Measurements from ENCODE around the gene SFMBT2. TPM values are rescaled to one million over a fixed set of nuclear protein-coding genes. Genes with fewer than 3 reads are reported as not detected.

Gene SFMBT2
- total RNA-seq, 4 donors from 2014 or later: 0.60 to 8.6 (median 2.5) TPM

GRCh38 chr10:7327885-7328284, 82.9 kb downstream of the SFMBT2 start:
- no peak for TF ChIP-seq EP300 (IDR thresholded peaks at IDR 0.05; ENCODE audit: low read depth)
- no peak for TF ChIP-seq POLR2A (IDR thresholded peaks at IDR 0.05)
- TF ChIP-seq POLR2AphosphoS5 (IDR thresholded peaks at IDR 0.05): no peak
- TF ChIP-seq, protein P1, sequence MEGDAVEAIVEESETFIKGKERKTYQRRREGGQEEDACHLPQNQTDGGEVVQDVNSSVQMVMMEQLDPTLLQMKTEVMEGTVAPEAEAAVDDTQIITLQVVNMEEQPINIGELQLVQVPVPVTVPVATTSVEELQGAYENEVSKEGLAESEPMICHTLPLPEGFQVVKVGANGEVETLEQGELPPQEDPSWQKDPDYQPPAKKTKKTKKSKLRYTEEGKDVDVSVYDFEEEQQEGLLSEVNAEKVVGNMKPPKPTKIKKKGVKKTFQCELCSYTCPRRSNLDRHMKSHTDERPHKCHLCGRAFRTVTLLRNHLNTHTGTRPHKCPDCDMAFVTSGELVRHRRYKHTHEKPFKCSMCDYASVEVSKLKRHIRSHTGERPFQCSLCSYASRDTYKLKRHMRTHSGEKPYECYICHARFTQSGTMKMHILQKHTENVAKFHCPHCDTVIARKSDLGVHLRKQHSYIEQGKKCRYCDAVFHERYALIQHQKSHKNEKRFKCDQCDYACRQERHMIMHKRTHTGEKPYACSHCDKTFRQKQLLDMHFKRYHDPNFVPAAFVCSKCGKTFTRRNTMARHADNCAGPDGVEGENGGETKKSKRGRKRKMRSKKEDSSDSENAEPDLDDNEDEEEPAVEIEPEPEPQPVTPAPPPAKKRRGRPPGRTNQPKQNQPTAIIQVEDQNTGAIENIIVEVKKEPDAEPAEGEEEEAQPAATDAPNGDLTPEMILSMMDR (IDR thresholded peaks at IDR 0.05): no peak
- H3K36me3 ChIP-seq: no peaks in the 10 kb centered on the region
- in situ Hi-C loops (cut with MboI; ENCODE audit: low pct_ligation_motif_present in 1 of 4, low pct_unique_long_range_greater_than_20kb in 1 of 4, low sequenced_read_pairs in 3 of 4) (no loop called here), intact Hi-C loops (cut with DNase I; ENCODE audit: low total_unique reads) (no loop called here)
- DNase-seq: no peak
- 93 to 94% methylated on average over 3 of the region's 3 CpGs for WGBS, 2 donors (ENCODE audit: low coverage in 1 of 2)
- H3K27me3 ChIP-seq: no peaks in the 10 kb centered on the region
- no peak overlapping the region for H3K4me3 ChIP-seq
- no peaks in the 10 kb centered on the region for H3K4me1 ChIP-seq
- H3K27ac ChIP-seq: no peak overlapping the region
- H3K9me3 ChIP-seq: peaks cover 0 to 6% of the 10 kb centered on the region in 2 donors

DNA sequence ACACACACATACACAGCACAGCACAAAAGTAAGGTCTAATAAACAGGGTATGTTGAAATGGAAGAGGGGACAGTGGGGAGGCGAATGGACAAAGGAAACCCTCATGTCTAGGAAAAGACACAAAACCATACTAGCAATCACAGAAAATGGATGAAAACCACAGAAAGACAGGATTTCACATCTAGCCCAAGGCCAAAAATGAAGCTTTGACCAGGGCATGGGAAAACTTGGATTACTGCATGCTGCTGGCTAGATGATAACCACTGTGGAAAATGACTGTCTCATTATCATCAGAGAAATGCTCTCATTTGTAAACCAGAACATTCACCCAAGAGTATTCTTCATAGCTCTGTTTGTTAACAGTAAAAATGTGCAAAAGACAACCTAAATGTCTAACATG, 88.2 kb downstream of the SFMBT2 start:
- DNase-seq: no peak
- intact Hi-C loops (cut with DNase I; ENCODE audit: low total_unique reads) (no loop called here), in situ Hi-C loops (cut with MboI; ENCODE audit: low pct_ligation_motif_present in 1 of 4, low pct_unique_long_range_greater_than_20kb in 1 of 4, low sequenced_read_pairs in 3 of 4) (no loop called here)
- 67 to 97% methylated on average over 1 of the region's 1 CpG for WGBS, 2 donors (ENCODE audit: low coverage in 1 of 2)
- Histone ChIP-seq H3K4me1 (peaks cover 4 to 16% (median 10%) of the 10 kb centered on the region in 4 donors), H3K27ac (no peak overlapping the region), H3K27me3 (no peaks in the 10 kb centered on the region), H3K4me3 (no peak overlapping the region), H3K36me3 (no peaks in the 10 kb centered on the region), H3K9me3 (peaks cover 0 to under 1% of the 10 kb centered on the region in 2 donors)
- TF ChIP-seq POLR2AphosphoS5 (IDR thresholded peaks at IDR 0.05): no peak
- no peak for TF ChIP-seq POLR2A (IDR thresholded peaks at IDR 0.05)
- TF ChIP-seq, protein P1 (IDR thresholded peaks at IDR 0.05): no peak
- TF ChIP-seq EP300 (IDR thresholded peaks at IDR 0.05; ENCODE audit: low read depth): no peak

GRCh38 chr10:7320072-7320471, 90.8 kb downstream of the SFMBT2 start:
- in situ Hi-C loops (cut with MboI; ENCODE audit: low pct_ligation_motif_present in 1 of 4, low pct_unique_long_range_greater_than_20kb in 1 of 4, low sequenced_read_pairs in 3 of 4) (no loop called here), intact Hi-C loops (cut with DNase I; ENCODE audit: low total_unique reads) (no loop called here)
- H3K4me3 ChIP-seq: no peak overlapping the region
- H3K27ac ChIP-seq: no peak overlapping the region
- TF ChIP-seq EP300 (IDR thresholded peaks at IDR 0.05; ENCODE audit: low read depth) (no peak), POLR2A (IDR thresholded peaks at IDR 0.05) (no peak), POLR2AphosphoS5 (IDR thresholded peaks at IDR 0.05) (no peak)
- TF ChIP-seq, protein P1 (IDR thresholded peaks at IDR 0.05): no peak
- H3K9me3 ChIP-seq: no peaks in the 10 kb centered on the region
- H3K27me3 ChIP-seq: no peaks in the 10 kb centered on the region
- no peaks in the 10 kb centered on the region for H3K36me3 ChIP-seq
- H3K4me1 ChIP-seq: peaks cover 4 to 16% (median 10%) of the 10 kb centered on the region in 4 donors
- WGBS, 2 donors (ENCODE audit: low coverage in 1 of 2): 85 to 89% methylated on average over 6 to 7 of the region's 7 CpGs
- DNase-seq: no peak

GRCh38 chr10:7319632-7320031, 91.2 kb downstream of the SFMBT2 start:
- no peak overlapping the region for H3K4me3 ChIP-seq
- in situ Hi-C loops (cut with MboI; ENCODE audit: low pct_ligation_motif_present in 1 of 4, low pct_unique_long_range_greater_than_20kb in 1 of 4, low sequenced_read_pairs in 3 of 4) (no loop called here), intact Hi-C loops (cut with DNase I; ENCODE audit: low total_unique reads) (no loop called here)
- no peaks in the 10 kb centered on the region for H3K36me3 ChIP-seq
- peaks cover 4 to 16% (median 10%) of the 10 kb centered on the region in 4 donors for H3K4me1 ChIP-seq
- DNase-seq: no peak
- no peaks in the 10 kb centered on the region for H3K27me3 ChIP-seq
- no peak overlapping the region for H3K27ac ChIP-seq
- TF ChIP-seq POLR2A (IDR thresholded peaks at IDR 0.05) (no peak), EP300 (IDR thresholded peaks at IDR 0.05; ENCODE audit: low read depth) (no peak), POLR2AphosphoS5 (IDR thresholded peaks at IDR 0.05) (no peak)
- TF ChIP-seq, protein P1 (IDR thresholded peaks at IDR 0.05): no peak
- H3K9me3 ChIP-seq: no peaks in the 10 kb centered on the region
